ENCODE data around the gene ARHGEF39. TPM values are rescaled to one million over a fixed set of nuclear protein-coding genes. Genes with fewer than 3 reads are reported as not detected.

The ARHGEF39 gene
- total and polyA plus RNA-seq, 4 donors, result 0.47 to 1.4 (median 1.3) TPM

- Histone ChIP-seq H3K4me1 (ENCODE audit: control insufficient read depth in 5 of 5, insufficient read depth in 5 of 5, low read length in 5 of 5) (peaks cover 6 to 25% (median 11%) of the 10 kb centered on the region in 5 donors), H3K27me3 (ENCODE audit: control insufficient read depth in 3 of 3, insufficient read depth in 3 of 3, low read length in 2 of 3) (no peaks in the 10 kb centered on the region), H3K9me3 (ENCODE audit: control insufficient read depth in 4 of 4, insufficient read depth in 3 of 4, low read length in 3 of 4) (no peaks in the 10 kb centered on the region), H3K36me3 (ENCODE audit: control insufficient read depth in 4 of 4, insufficient read depth in 4 of 4, low read length in 4 of 4) (peaks cover under 1 to 10% (median 8%) of the 10 kb centered on the region in 4 donors), H3K9ac (ENCODE audit: insufficient read depth in 1 of 2, low read length in 2 of 2) (peak within 1 kb of the TSS; percentile 46 to 71), H3K4me3 (peak within 1 kb of the TSS; percentile 66), H3K27ac (ENCODE audit: low read depth in 1 of 2, low read length in 1 of 2) (peak within 1 kb of the TSS; percentile 81 to 91)
- 31 to 32% methylated on average over 58 to 61 of the region's 61 CpGs for WGBS, 2 donors
- ATAC-seq (ENCODE audit: insufficient read depth, low FRiP score) (no peak), DNase-seq (peak; percentile 86 to 93 (median 91))
- no peak for TF ChIP-seq CTCF (IDR thresholded peaks at IDR 0.05; ENCODE audit: control extremely low read depth, extremely low read depth)
Measured at GRCh38 chr9:35689542-35690293, 24.7 kb upstream of the ARHGEF39 start, which contains the start of gene TPM2. Gene TPM2 (minus strand): TSS chr9:35689925. CDS start chr9:35689817, 108 bp downstream.

GRCh38 chr9:35688558-35689541 lies 23.9 kb upstream of the ARHGEF39 start:
- ATAC-seq (ENCODE audit: insufficient read depth, low FRiP score) (no peak), DNase-seq (no peak)
- Histone ChIP-seq H3K9ac (ENCODE audit: insufficient read depth in 1 of 2, low read length in 2 of 2) (peak overlapping the region; percentile 46 to 57), H3K27me3 (ENCODE audit: control insufficient read depth in 3 of 3, insufficient read depth in 3 of 3, low read length in 2 of 3) (no peaks in the 10 kb centered on the region), H3K36me3 (ENCODE audit: control insufficient read depth in 4 of 4, insufficient read depth in 4 of 4, low read length in 4 of 4) (peaks cover 3 to 17% (median 11%) of the 10 kb centered on the region in 4 donors), H3K4me3 (peak overlapping the region; percentile 47), H3K4me1 (ENCODE audit: control insufficient read depth in 5 of 5, insufficient read depth in 5 of 5, low read length in 5 of 5) (peaks cover 6 to 28% (median 11%) of the 10 kb centered on the region in 5 donors), H3K27ac (ENCODE audit: low read depth in 1 of 2, low read length in 1 of 2) (peak overlapping the region; percentile 72 to 91), H3K9me3 (ENCODE audit: control insufficient read depth in 4 of 4, insufficient read depth in 3 of 4, low read length in 3 of 4) (no peaks in the 10 kb centered on the region)
- no peak for TF ChIP-seq CTCF (IDR thresholded peaks at IDR 0.05; ENCODE audit: control extremely low read depth, extremely low read depth)
- WGBS, 2 donors, result 77 to 79% methylated on average over 12 of the region's 12 CpGs

GRCh38 chr9:35687972-35688557 lies 23.1 kb upstream of the ARHGEF39 start:
- no peak for ATAC-seq (ENCODE audit: insufficient read depth, low FRiP score)
- no peak for DNase-seq
- Histone ChIP-seq H3K27me3 (ENCODE audit: control insufficient read depth in 3 of 3, insufficient read depth in 3 of 3, low read length in 2 of 3) (no peaks in the 10 kb centered on the region), H3K4me3 (peak overlapping the region; percentile 47), H3K9me3 (ENCODE audit: control insufficient read depth in 4 of 4, insufficient read depth in 3 of 4, low read length in 3 of 4) (no peaks in the 10 kb centered on the region), H3K27ac (ENCODE audit: low read depth in 1 of 2, low read length in 1 of 2) (peak overlapping the region; percentile 58 to 91), H3K9ac (ENCODE audit: insufficient read depth in 1 of 2, low read length in 2 of 2) (peak overlapping the region in 1 of 2 donors; percentile 57), H3K36me3 (ENCODE audit: control insufficient read depth in 4 of 4, insufficient read depth in 4 of 4, low read length in 4 of 4) (peaks cover 4 to 20% (median 11%) of the 10 kb centered on the region in 4 donors), H3K4me1 (ENCODE audit: control insufficient read depth in 5 of 5, insufficient read depth in 5 of 5, low read length in 5 of 5) (peaks cover 6 to 30% (median 11%) of the 10 kb centered on the region in 5 donors)
- 81 to 90% methylated on average over 2 of the region's 2 CpGs for WGBS, 2 donors
- TF ChIP-seq CTCF (IDR thresholded peaks at IDR 0.05; ENCODE audit: control extremely low read depth, extremely low read depth), result no peak
